ENCODE results near the gene MYO7A. TPM values are rescaled to one million over a fixed set of nuclear protein-coding genes. Genes with fewer than 3 reads are reported as not detected.

The MYO7A gene
- total RNA-seq, 1 experiment from 2014 or later: 3.5 TPM

DNA sequence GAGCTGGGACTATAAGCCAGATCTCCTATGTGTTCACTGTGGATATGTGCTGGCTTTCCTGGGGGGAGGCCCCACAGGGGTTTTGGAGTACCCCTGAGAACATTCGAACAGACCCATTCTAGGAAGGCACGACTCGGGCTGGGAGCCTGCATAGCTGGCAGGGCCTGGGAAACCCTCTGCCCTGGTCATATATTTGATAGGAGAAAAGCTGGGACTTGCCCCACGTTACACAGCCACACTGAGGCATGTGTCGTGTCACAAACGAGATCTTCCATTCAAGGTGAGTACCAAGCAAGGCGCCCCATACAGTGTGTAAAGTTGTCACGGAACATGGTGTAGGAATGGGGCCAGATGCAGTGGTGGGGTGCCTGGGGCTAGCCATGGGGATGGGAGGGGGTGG lies 11.2 kb downstream of the MYO7A start:
- H3K9me3 ChIP-seq (ENCODE audit: insufficient read depth, low read depth): no peaks in the 10 kb centered on the region
- POLR2A ChIA-PET (ENCODE audit: unreplicated experiment): no interaction called here
- H3K36me3 ChIP-seq (ENCODE audit: low read depth): no peaks in the 10 kb centered on the region
- H3K4me1 ChIP-seq (replicated peaks; ENCODE audit: insufficient read depth): peaks cover 11% of the 10 kb centered on the region
- no peaks in the 10 kb centered on the region for H3K79me2 ChIP-seq (ENCODE audit: low read depth)
- H3K27ac ChIP-seq: no peak overlapping the region
- no TSS peak for BruUV-seq (replicated peaks)
- DNase-seq: no peak
- no peak overlapping the region for H3K4me2 ChIP-seq
- no peaks in the 10 kb centered on the region for H3K27me3 ChIP-seq (ENCODE audit: insufficient read depth, low read depth)
- no peaks in the 10 kb centered on the region for H3K9me2 ChIP-seq (ENCODE audit: insufficient read depth)
- H2AFZ ChIP-seq: no peak overlapping the region
- TF ChIP-seq EZH2 (IDR thresholded peaks at IDR 0.05; ENCODE audit: low read depth): no peak
- no peak for TF ChIP-seq CTCF (conservative IDR thresholded peaks at IDR 0.05)
- H3F3A ChIP-seq (ENCODE audit: insufficient read depth, low read depth): no peaks in the 10 kb centered on the region
- no peaks in the 10 kb centered on the region for H4K20me1 ChIP-seq (ENCODE audit: insufficient read depth)
- intact Hi-C loops (cut with micrococcal nuclease; ENCODE audit: unreplicated experiment): no loop called here
- H3K4me3 ChIP-seq: no peak overlapping the region
- CTCF ChIA-PET: no interaction called here

DNA sequence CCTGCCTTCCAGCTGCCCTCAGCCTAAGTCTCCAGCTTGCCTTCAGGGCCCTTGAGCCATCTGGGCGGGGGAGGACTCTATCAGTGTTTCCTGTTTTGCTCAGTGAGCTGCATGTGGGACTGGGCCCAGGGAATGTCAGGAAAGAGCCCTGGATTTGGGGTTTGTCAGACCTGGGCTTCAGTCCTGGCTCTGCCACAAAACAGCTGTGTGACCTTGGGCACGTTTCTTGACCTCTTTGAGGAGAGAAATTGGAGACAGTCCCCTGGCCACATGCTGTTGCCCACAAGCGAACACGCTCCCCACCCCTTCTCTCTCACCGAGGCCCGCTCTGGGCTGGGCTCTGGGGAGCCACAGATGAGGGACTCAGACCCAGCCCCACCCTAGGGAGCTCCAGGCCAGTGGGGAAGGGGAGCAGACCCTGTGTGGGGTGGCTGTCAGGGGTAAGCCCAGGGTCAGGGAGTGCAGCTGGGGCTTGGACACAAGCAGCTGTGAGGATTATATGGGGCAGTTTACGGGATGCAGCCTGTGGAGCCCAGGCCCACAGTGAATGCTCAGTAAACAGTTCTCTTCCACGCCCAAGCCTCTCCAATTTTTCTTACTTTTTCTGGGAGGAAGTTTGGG lies 12.3 kb downstream of the MYO7A start:
- H3K4me2 ChIP-seq: no peak overlapping the region
- intact Hi-C loops (cut with micrococcal nuclease; ENCODE audit: unreplicated experiment): no loop called here
- no peaks in the 10 kb centered on the region for H3F3A ChIP-seq (ENCODE audit: insufficient read depth, low read depth)
- ChIA-PET POLR2A (ENCODE audit: unreplicated experiment) (no interaction called here), CTCF (no interaction called here)
- H3K4me3 ChIP-seq: no peak overlapping the region
- BruUV-seq (replicated peaks): no TSS peak
- H3K36me3 ChIP-seq (ENCODE audit: low read depth): no peaks in the 10 kb centered on the region
- H3K79me2 ChIP-seq (ENCODE audit: low read depth): no peaks in the 10 kb centered on the region
- H3K27ac ChIP-seq: no peak overlapping the region
- TF ChIP-seq EZH2 (IDR thresholded peaks at IDR 0.05; ENCODE audit: low read depth): no peak
- no peak for TF ChIP-seq CTCF (conservative IDR thresholded peaks at IDR 0.05)
- DNase-seq: no peak
- peaks cover 11% of the 10 kb centered on the region for H3K4me1 ChIP-seq (replicated peaks; ENCODE audit: insufficient read depth)
- no peak overlapping the region for H2AFZ ChIP-seq
- peaks cover 6% of the 10 kb centered on the region; the same call in 1 of the 2 replicates for H3K27me3 ChIP-seq (ENCODE audit: insufficient read depth, low read depth)
- H4K20me1 ChIP-seq (ENCODE audit: insufficient read depth): no peaks in the 10 kb centered on the region
- H3K9me3 ChIP-seq (ENCODE audit: insufficient read depth, low read depth): no peaks in the 10 kb centered on the region
- no peaks in the 10 kb centered on the region for H3K9me2 ChIP-seq (ENCODE audit: insufficient read depth)

GRCh38 chr11:77141034-77141433 lies 13.0 kb downstream of the MYO7A start:
- peaks cover 7% of the 10 kb centered on the region for H3K4me1 ChIP-seq (replicated peaks; ENCODE audit: insufficient read depth)
- no peaks in the 10 kb centered on the region for H3K79me2 ChIP-seq (ENCODE audit: low read depth)
- CTCF ChIA-PET: interaction anchor here (0.7 kb wide), 1 partner anchor 10 kb away, joined by 3 read pairs; no protein-coding TSS in a partner anchor
- H4K20me1 ChIP-seq (ENCODE audit: insufficient read depth): no peaks in the 10 kb centered on the region
- peak in 1 of 2 experiments; percentile 72 for DNase-seq
- no peaks in the 10 kb centered on the region for H3K9me2 ChIP-seq (ENCODE audit: insufficient read depth)
- no TSS peak for BruUV-seq (replicated peaks)
- H3K36me3 ChIP-seq (ENCODE audit: low read depth): no peaks in the 10 kb centered on the region
- POLR2A ChIA-PET (ENCODE audit: unreplicated experiment): no interaction called here
- H2AFZ ChIP-seq: no peak overlapping the region
- H3F3A ChIP-seq (ENCODE audit: insufficient read depth, low read depth): no peaks in the 10 kb centered on the region
- H3K4me2 ChIP-seq: no peak overlapping the region
- intact Hi-C loops (cut with micrococcal nuclease; ENCODE audit: unreplicated experiment): no loop called here
- TF ChIP-seq CTCF (conservative IDR thresholded peaks at IDR 0.05) (no peak), EZH2 (IDR thresholded peaks at IDR 0.05; ENCODE audit: low read depth) (no peak)
- H3K27ac ChIP-seq: no peak overlapping the region
- no peak overlapping the region for H3K4me3 ChIP-seq
- peaks cover 11% of the 10 kb centered on the region; the same call in 1 of the 2 replicates for H3K27me3 ChIP-seq (ENCODE audit: insufficient read depth, low read depth)
- H3K9me3 ChIP-seq (ENCODE audit: insufficient read depth, low read depth): no peaks in the 10 kb centered on the region
